ENCODE measurements around the gene SERPIND1.

SERPIND1 gene

DNA sequence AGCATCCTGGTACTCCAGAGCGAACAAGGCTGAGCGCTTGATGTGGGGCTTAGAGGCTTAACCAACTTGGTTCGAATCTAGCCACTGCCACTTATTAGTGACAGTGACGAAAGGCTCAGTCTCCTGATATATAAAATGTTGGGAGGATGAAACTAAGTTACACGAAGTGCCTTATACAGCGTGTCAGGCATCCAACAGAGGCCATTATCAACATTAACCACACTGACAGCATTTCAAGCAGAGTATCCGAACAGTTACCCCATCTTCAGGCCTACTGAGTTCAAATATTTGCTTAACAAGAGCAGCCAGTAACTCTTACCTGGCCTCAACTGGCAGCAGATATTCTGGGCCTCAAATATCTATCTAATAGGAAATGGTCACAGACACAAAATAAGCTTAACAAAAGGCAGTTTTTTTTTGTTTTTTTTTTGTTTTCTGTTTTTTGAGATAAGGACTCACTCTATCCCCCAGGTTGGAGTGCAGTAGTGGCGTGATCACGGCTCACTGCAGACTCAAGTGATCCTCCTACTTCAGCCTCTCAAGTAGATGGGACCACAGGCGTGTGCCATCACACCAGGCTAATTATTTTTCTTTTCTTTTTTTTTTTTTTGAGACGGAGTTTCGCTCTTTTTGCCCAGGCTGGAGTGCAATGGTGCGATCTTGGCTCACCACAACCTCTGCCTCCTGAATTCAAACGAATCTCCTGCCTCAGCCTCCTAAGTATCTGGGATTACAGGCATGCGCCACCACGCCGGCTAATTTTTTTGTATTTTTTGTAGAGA is 2.9 kb downstream of the SERPIND1 start:
- no peak for TF ChIP-seq POLR2AphosphoS5 (IDR thresholded peaks at IDR 0.05; ENCODE audit: low read depth, low read length)
- no peak for TF ChIP-seq FOXP2 (optimal IDR thresholded peaks at IDR 0.05; ENCODE audit: borderline replicate concordance, extremely low read depth, extremely low read length, insufficient read depth)
- no peak for TF ChIP-seq SIN3A (IDR thresholded peaks at IDR 0.05; ENCODE audit: borderline replicate concordance, insufficient read depth, low read length)
- no peak for TF ChIP-seq TAF1 (IDR thresholded peaks at IDR 0.05; ENCODE audit: borderline replicate concordance, insufficient read depth, low read length)
- TF ChIP-seq, protein P1, sequence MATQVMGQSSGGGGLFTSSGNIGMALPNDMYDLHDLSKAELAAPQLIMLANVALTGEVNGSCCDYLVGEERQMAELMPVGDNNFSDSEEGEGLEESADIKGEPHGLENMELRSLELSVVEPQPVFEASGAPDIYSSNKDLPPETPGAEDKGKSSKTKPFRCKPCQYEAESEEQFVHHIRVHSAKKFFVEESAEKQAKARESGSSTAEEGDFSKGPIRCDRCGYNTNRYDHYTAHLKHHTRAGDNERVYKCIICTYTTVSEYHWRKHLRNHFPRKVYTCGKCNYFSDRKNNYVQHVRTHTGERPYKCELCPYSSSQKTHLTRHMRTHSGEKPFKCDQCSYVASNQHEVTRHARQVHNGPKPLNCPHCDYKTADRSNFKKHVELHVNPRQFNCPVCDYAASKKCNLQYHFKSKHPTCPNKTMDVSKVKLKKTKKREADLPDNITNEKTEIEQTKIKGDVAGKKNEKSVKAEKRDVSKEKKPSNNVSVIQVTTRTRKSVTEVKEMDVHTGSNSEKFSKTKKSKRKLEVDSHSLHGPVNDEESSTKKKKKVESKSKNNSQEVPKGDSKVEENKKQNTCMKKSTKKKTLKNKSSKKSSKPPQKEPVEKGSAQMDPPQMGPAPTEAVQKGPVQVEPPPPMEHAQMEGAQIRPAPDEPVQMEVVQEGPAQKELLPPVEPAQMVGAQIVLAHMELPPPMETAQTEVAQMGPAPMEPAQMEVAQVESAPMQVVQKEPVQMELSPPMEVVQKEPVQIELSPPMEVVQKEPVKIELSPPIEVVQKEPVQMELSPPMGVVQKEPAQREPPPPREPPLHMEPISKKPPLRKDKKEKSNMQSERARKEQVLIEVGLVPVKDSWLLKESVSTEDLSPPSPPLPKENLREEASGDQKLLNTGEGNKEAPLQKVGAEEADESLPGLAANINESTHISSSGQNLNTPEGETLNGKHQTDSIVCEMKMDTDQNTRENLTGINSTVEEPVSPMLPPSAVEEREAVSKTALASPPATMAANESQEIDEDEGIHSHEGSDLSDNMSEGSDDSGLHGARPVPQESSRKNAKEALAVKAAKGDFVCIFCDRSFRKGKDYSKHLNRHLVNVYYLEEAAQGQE (IDR thresholded peaks at IDR 0.05; ENCODE audit: insufficient read depth in 1 of 2, low read depth in 2 of 2, low read length in 2 of 2): no peak

DNA sequence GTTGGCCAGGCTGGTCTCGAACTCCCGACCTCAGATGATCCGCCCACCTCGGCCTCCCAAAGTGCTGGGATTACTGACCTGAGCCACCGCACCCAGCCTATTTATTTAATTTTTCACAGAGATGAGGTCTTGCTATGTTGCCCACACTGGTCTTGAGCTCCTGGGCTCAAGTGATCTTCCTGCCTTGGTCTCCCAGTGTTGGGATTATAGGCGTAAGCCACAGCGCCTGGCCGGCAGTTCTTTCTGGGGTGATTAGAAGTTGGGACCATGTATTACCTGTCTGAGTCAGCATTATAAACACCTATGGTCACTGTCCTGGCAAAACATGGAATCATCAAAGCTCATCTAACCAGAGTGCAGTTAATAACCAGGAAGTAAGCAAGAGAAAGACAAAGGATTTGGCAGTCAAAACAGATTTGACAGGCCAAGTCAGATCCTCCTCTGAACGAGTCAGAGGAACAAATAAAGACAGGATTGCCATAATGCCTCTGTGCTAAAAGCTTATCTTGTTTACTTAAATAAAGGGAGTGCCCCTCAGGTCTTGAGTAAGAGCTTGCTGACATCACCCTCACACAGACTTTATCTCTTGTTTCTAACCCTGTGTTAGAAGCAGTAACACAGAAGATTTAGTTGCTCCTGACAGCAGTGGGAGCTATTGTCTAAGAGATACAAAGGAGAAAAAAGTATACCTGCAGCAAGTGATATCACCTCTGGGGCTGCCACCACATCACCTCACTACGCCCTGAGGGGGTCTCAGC is 3.7 kb downstream of the SERPIND1 start:
- TF ChIP-seq POLR2AphosphoS5 (IDR thresholded peaks at IDR 0.05; ENCODE audit: low read depth, low read length) (no peak), TAF1 (IDR thresholded peaks at IDR 0.05; ENCODE audit: borderline replicate concordance, insufficient read depth, low read length) (no peak), SIN3A (IDR thresholded peaks at IDR 0.05; ENCODE audit: borderline replicate concordance, insufficient read depth, low read length) (no peak), FOXP2 (optimal IDR thresholded peaks at IDR 0.05; ENCODE audit: borderline replicate concordance, extremely low read depth, extremely low read length, insufficient read depth) (no peak)
- TF ChIP-seq, protein P1 (IDR thresholded peaks at IDR 0.05; ENCODE audit: insufficient read depth in 1 of 2, low read depth in 2 of 2, low read length in 2 of 2): no peak

DNA sequence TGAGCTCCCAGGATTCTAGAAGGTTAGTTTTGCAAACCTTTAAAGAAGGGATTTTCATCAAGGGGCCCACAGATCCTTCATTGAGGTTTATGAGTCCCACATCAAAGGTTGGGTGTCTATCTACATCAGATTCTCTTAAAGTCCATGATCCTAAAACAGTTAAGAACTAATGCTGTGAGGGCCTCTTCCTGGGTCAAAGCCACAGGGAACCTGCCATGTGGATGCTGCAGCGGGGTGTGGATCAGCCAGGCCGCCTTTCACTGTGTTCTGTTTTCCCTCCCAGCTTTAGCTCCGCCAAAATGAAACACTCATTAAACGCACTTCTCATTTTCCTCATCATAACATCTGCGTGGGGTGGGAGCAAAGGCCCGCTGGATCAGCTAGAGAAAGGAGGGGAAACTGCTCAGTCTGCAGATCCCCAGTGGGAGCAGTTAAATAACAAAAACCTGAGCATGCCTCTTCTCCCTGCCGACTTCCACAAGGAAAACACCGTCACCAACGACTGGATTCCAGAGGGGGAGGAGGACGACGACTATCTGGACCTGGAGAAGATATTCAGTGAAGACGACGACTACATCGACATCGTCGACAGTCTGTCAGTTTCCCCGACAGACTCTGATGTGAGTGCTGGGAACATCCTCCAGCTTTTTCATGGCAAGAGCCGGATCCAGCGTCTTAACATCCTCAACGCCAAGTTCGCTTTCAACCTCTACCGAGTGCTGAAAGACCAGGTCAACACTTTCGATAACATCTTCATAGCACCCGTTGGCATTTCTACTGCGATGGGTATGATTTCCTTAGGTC is 5.3 kb downstream of the SERPIND1 start:
- TF ChIP-seq, protein P1 (IDR thresholded peaks at IDR 0.05; ENCODE audit: insufficient read depth in 1 of 2, low read depth in 2 of 2, low read length in 2 of 2): no peak
- no peak for TF ChIP-seq POLR2AphosphoS5 (IDR thresholded peaks at IDR 0.05; ENCODE audit: low read depth, low read length)
- no peak for TF ChIP-seq SIN3A (IDR thresholded peaks at IDR 0.05; ENCODE audit: borderline replicate concordance, insufficient read depth, low read length)
- no peak for TF ChIP-seq FOXP2 (optimal IDR thresholded peaks at IDR 0.05; ENCODE audit: borderline replicate concordance, extremely low read depth, extremely low read length, insufficient read depth)
- TF ChIP-seq TAF1 (IDR thresholded peaks at IDR 0.05; ENCODE audit: borderline replicate concordance, insufficient read depth, low read length): no peak

DNA sequence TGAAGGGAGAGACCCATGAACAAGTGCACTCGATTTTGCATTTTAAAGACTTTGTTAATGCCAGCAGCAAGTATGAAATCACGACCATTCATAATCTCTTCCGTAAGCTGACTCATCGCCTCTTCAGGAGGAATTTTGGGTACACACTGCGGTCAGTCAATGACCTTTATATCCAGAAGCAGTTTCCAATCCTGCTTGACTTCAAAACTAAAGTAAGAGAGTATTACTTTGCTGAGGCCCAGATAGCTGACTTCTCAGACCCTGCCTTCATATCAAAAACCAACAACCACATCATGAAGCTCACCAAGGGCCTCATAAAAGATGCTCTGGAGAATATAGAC is 5.9 kb downstream of the SERPIND1 start:
- TF ChIP-seq SIN3A (IDR thresholded peaks at IDR 0.05; ENCODE audit: borderline replicate concordance, insufficient read depth, low read length) (no peak), FOXP2 (optimal IDR thresholded peaks at IDR 0.05; ENCODE audit: borderline replicate concordance, extremely low read depth, extremely low read length, insufficient read depth) (no peak), TAF1 (IDR thresholded peaks at IDR 0.05; ENCODE audit: borderline replicate concordance, insufficient read depth, low read length) (no peak), POLR2AphosphoS5 (IDR thresholded peaks at IDR 0.05; ENCODE audit: low read depth, low read length) (no peak)
- TF ChIP-seq, protein P1 (IDR thresholded peaks at IDR 0.05; ENCODE audit: insufficient read depth in 1 of 2, low read depth in 2 of 2, low read length in 2 of 2): no peak

Measured in PFSK-1 (cell line).